Ovary (tissue), 3 donors: ENCODE results near the gene DNAJC16.

Experiments
- CTCF ChIP-seq, 3 donors: fragments of 450-650 bp in 2 of 3; fragments of 200-600 bp in 1 of 3; IDR thresholded peaks; one replicate each; pipeline versions ENCODE4 v1.5.1 to v1.8.0; 2016 to 2022; ENCODE audit warnings: antibody characterized with exemption in 3 of 3, mild to moderate bottlenecking in 1 of 3
- EP300 ChIP-seq: sonication (generic); formaldehyde crosslinking; IDR thresholded peaks from one replicate; pipeline ENCODE4 v1.6.1; 2017; ENCODE audit warnings: antibody characterized with exemption
- POLR2A ChIP-seq: fragments of 450-650 bp; IDR thresholded peaks from one replicate; pipeline ENCODE4 v1.6.1; 2017; ENCODE audit warnings: antibody characterized with exemption, mild to moderate bottlenecking, moderate library complexity
- donor health status: DM: no; HTN: no; CAD: no.

- TF ChIP-seq CTCF (IDR thresholded peaks at IDR 0.05) = no peak
- no peak for TF ChIP-seq EP300
- no peak for TF ChIP-seq POLR2A
These were observed 94.4 kb downstream of the DNAJC16 start for GRCh38 chr1:15620902-15621682.
